HG03064 (cell line): ENCODE results near the gene DUS1L.
"Not testable (repeated sequence)": the region's sequence is repeated elsewhere in the genome, so short reads cannot be mapped to it uniquely, and the experiment has no call there.

Experiments used
- ATAC-seq: cut with Tn5 transposase; IDR thresholded peaks from one replicate; pipeline ENCODE4 v1.9.1; 2021; ENCODE audit warnings: low read depth; ENCODE audit not compliant: unreplicated experiment

The DUS1L gene

DNA sequence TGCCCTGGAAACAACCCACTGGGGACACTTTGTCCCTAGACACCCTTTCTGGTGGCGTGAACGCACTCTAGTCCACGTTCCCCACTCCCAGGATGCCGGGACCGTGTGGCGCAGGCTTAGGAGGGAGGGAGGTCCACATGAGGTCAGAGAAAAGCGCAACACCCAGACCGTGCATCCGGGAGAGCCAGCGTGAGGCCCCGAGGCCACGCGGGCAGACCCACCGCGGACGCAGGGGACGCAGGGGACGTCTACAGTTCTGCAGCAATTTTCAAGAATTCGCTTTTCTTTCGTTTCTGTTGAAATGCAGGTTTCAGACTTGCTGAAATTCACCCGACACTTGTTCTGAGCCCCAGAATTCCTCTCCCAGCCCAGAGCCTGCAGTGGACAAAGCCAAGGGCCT is 18.7 kb downstream of the DUS1L start:
- ATAC-seq = no peak

DNA sequence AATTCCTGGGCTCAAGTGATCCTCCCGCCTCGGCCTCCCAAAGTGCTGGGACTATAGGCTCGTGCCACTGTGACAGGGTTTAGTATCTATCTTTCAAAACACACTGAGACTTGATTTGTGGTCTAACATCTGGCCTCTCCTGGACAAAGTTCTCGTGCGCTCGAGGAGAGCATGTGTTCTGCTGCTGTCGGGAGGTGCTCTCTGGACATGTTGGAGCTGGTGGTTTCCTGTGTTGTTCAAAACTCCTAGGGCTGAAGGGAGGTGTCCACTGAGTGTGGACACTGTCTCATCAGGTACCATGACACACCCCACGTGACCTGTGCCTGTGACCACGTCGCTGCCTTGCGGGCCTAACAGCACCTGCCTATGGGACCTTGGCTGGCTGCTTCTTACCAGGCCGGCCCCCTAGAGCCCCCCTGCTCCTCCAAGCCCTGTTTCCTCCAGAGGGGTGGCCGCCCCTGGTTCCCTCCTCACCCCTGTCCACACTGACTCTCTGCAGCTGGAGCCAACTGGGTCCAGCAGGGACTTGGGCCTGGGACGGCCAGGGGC is 19.6 kb downstream of the DUS1L start:
- no peak for ATAC-seq

DNA sequence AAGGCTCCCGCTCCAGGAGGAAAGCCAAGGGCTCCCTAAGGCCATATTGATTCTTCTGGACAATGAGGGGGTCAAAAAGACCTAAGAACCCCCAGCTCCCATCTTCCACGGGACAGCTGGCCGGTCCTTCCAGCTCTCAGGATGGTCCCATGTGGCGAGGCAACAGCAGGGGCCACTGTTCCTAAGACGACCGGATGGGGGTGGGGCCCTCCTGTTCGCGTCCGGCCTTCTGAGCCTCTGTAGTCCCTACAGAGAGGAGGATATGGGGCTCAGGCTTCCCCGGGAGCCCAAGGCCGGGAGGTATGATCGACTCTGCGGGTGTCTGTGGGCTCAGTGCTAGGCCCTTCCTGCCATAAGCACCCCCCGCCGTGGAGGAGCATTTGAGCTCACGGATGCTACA is 22.1 kb downstream of the DUS1L start:
- ATAC-seq = no peak

DNA sequence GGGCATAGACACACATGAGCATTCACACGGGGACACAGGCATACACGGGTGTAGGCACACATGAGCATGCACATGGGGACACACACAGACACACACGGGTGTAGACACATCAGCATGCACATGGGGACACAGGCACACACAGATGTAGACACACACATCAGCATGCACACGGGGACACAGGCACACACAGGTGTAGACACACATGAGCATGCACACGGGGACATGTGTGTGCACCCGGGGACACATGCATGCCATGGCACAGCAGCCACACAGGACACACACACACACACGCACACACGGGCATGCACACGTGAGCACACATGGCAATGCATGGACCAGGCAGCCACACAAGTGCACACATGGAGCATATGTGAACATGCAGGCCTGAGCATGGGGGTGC is 23.0 kb downstream of the DUS1L start:
- ATAC-seq = no peak

DNA sequence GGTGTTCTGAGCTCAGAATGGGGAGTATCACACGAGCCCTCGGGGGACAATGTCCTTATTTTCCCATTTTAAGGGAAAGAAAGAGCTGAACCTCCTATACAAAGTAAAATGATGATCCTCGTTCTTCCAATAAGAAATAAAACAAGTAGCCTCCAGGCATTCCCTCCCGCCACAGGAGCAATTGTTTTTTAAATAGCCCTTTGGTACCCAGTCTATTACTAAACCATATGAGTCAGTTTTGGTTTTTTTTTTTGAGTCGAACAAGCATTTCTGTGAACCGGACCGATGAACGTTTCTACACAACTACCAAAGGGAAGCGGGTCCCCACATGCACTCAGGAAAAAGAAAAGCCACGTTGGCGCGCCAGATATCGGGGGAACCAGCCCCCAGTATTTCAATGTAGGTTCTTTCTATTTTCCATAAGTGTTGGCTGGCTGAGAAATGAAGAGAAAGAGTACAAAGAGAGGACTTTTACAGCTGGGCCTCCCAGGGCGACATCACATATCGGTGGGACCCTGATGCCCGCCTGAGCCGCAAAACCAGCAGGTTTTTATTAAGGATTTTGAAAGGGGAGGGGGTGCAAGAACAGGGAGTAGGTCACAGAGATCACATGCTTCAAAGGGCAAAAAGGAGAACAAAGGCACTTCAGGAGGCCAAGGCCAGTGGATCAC is 24.3 kb downstream of the DUS1L start:
- ATAC-seq = no peak

DNA sequence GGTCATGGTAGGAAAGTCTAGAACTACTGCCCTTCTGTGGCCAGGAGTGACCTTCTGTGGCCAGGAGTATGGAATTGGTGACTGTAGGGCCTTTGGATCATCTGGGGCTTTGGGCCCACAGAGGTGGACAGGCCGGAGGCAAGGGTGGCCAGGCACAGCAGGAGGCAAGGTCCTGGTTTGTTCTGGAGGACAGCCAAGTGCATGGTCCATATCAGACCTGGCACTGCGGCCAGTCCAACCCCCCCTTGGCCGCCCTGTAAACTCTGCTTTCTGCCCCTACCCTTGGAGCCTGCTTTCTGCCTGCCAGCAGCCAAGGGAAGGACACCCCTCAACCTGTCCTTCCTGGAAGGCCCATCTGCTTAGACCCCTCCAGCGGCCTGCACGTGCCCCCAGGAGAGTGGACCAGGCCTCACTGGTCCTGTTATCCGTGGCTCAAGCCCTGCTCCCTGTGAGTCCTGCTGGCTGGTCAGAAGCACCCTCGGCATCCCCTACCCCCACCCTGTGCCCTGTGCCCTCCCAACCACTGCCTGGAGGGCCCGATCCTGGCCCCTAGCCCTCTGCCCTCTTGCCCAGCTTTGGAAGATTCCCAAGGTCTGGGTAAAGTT is 25.8 kb downstream of the DUS1L start:
- no peak for ATAC-seq

DNA sequence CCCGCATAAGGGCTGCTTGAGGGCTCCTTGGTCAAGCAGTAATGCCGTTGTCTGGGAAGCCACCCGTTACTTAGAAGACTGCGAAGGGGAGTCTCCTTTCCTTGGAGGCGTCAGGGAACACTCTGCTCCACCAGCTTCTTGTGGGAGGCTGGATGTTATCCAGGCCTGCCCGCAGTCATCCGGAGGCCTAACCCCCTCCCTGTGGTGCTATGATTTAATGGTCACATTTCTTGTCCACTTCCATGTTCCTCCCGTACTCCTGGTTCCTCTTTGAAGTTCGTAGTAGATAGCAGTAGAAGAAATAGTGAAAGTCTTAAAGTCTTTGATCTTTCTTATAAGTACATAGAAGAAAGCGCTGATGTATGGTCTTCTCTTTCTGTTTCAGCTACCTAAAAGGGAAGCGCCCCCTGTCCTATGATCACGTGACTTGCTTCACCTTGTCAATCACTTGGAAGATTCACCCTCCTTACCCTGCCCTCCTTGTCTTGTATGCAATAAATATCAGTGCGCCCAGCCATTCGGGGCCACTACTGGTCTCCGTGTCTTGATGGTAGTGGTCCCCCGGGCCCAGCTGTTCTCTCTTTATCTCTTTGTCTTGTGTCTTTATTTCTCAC is 26.7 kb downstream of the DUS1L start:
- not testable (repeated sequence) for ATAC-seq

DNA sequence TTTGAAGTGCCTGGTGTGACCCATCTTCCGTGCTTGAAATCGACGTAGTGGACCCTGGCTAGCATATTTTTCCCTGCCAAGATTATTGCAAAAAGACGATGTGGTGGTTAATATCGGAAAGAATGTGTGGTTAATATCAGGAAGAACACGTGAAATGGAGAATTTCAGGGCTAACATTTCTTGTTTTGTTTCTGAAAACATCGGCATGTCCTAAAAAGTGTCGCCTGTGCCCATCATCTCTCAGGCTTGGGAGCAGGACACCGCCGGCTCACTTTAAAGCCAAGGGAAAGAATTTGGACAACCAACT is 27.8 kb downstream of the DUS1L start:
- ATAC-seq = no peak

DNA sequence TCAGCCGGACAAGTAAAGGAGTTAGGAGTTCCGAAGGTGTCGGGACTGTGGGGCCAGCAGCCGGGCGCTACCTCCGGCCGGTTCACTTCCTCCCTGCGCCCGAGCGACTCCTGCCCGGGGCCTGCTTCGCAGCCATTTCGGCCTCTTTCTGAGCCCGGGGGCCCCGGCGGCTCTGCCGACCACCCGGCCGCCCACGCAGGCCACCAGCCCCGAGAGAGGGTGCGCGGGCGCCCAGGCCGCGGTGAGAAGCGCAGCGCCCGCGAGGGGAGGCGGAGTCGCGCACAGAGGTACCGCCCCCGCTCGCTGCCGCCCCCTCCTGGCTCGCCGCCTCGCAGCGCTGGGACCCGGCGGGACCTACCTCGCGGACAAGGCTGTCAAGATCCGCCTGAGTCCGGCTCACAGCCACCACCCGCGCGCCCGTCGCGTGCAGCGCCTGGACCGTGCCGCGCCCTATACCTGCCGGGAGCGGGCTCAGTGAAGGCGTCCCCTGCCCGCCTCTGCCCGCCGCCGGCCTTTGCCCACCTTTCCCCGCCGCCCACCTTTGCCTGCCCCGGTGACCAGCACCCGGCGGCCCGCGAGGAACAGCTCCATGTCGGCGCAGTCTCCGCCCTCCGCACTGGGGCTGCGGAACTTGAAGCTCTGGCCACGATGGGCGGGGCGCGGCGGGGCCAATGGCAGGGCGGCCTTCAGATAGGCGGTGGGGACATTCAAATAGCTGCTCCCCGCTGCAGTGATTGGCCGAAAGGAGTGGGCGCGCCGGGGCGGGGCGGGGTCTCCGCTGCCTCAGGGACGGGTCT is 28.3 kb downstream of the DUS1L start, which contains the start of gene DCXR:
Gene DCXR (minus strand): TSS at position 606 of the 797 bp plus-strand sequence. CDS start 15 bp downstream, at position 591.
- ATAC-seq = peak; percentile 78

DNA sequence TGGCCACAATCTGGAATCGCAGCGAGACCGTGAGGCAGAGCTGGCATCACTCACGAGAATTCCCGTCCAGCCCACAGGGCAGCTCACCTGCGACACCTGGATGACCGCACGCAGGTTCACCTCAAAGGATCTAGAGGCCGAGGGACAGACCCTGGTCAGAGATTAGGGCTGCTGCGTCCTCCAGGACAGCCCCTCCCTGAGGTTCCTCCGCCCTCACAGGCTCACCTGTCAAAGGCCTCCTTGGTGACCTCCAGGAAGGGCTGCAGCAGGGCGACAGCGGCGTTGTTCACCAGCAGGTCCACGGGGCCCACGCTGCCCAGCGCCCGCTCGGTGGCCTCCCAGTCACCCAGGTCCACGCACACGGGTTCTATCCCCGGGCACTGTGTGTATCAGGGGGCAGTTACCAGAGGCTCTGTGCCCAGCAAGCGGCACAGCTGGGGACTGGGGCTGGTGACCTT is 28.9 kb downstream of the DUS1L start:
- no peak for ATAC-seq

DNA sequence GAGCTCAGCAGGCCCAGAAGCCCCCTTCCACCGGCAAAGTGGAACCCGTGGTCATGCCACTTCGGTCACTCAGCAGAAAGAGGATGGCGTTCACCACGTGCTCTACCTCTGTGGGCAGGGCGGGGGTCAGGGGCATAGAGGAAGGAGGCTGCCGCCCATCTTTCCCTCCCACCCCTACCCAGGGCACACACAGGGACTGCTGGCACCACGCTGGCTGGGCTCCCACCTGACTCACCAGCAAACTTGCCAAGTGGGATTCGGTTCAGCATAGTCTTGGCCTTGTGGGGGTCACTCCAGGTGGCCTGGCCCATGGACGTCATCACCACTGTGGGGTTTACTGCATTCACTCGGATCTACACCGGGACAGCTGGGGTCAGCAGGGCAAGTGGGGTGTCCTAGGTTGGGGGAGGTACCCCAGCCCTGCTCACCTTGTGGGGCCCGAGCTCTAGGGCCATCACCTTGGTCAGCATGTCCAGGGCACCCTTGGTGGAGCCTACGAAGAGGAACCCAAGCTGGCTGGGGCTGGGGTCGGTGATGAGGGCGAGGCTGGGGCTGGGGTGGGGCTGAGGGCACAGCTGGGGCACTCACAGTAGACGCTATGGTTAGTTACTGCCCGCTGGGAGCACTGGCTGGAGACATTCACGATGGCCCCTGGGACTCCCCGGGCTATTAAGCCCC is 29.5 kb downstream of the DUS1L start:
- no peak for ATAC-seq

DNA sequence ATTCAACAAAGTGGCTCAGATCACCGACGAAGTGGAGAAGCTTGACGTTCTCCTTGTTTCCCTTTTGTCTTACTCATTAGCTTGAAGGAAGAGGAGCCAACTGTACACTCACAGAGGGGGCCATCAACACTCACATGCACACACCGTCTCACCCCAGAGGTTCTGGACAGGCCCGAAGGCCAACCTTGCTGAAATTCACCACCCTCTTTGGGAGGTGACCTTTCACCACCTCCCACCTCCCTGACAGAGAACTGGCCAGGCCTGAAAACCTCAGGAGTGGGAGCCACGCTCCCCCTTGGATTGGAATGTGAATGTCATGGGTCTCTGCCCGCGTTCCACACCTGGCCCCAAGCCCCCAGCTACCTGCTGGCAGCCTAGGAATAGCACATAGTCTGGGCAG is 30.1 kb downstream of the DUS1L start:
- no peak for ATAC-seq

DNA sequence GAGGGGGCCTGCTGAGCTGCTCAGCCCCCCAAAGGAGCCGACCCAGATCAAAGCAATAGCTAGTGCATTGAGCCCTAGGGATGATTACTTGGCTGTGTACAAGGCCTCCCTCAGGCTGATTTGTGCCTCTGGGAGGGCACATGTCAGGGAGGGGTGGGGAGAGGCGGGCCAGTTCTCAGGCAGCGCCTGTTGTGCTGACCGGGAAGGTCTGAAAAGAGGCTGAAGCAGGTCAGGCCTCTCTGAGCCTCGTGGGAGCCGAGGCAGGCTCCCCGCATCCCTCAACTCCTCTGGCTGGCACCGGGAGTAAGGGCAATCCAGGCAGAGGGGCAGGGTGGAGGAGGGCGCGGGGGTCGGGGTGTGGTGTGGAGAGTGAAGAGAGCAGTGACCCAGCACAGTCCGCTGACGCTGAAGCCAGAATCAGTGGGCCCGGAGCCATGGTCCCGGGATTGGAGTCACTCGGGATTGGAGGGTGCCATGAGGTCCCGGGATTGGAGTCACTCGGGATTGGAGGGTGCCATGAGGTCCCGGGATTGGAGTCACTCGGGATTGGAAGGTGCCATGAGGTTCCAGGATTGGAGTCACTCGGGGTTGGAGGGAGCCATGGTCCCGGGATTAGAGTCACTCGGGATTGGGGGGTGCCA is 31.1 kb downstream of the DUS1L start:
- no peak for ATAC-seq

DNA sequence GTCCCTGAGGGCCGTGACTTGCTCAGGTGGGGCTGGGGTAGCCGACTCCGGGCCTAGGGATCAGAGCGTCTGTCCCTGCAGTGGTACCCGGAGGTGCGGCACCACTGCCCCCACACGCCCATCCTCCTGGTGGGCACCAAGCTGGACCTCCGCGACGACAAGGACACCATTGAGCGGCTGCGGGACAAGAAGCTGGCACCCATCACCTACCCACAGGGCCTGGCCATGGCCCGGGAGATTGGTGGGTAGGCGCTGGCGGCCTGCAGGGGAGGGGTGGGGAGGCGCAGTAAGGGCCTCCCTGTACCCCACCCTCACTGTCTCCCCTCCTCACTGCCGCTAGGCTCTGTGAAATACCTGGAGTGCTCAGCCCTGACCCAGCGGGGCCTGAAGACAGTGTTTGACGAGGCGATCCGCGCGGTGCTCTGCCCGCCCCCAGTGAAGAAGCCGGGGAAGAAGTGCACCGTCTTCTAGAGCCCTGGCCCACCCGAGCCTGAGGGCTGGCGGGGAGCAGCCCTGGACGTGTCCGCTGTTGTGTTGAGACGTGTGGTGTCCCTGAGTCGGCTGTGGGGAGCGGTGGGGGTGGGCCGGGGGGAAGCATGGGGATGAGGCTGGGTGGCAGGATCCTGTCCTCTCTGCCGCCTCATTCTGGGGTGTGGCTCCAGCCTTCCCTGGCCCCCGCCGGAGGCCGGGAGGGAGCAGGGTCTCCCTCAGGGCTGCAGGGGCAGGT is 32.1 kb downstream of the DUS1L start:
- no peak for ATAC-seq

DNA sequence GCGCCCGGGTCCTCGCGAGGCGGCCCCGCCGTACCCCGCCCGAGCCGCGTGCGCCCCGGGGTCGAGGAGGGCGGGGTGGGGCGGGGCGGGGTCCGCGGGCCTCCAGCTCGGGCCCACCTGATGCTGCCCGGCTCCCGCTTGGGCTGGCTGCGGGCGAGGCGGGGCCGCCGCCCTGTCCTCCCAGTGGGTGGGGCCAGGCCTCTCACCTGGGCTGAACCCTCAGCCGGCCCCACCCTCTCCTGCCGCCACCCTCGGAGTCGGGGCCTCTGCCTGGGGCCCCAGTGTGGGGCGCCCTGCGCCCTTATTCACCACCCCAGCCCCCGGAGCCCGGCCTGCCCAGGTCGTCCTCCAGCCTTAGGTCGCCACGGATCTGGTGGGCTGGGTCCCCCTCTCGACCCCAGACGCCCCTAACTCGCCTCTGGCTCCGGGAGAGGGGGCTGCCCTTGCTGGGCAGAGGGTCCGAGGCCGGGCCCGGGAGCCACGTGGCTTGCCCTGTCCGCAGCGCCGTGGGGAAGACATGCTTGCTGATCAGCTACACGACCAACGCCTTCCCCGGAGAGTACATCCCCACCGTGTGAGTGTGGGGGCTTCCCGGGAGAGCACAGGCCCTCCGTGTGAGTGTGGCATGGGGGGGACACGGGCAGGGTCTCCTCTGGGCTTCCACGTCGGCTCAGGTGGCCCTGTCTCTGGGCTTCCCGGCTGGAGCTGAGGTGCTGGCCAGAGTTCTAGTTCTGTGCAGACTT is 33.5 kb downstream of the DUS1L start:
- ATAC-seq = no peak

DNA sequence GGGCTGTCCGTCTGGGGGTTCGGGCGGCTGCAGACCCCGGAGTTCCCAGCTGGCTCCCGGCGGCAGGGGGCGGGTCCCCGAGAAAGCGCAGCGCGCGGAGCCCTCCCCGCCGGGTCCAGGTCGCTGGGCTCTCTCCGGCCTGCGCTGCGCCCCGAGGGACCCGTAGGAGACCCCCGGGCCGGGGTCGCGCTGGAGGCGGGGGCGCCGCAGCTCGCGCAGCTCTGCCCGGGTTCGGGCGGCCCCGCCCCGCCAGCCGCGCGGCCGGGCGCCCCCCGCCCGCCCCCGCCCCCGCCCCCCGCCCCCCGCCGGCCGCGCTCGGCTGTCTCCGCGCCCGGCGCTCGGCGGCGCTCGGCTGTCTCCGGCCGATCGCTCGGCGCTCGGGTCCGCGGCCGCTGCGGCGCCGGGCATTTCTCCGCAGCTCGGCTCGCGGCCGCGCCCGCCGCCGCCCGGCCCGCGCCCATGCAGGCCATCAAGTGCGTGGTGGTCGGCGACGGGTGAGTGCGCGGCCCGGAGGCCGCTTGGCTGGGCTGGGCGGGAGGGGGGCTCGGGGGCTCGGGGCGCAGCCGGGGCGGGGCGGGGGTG is 34.2 kb downstream of the DUS1L start, which contains the start of gene RAC3:
Gene RAC3 (plus strand): TSS at position 376 of the 582 bp plus-strand sequence. CDS start 84 bp downstream, at position 460.
- no peak for ATAC-seq

DNA sequence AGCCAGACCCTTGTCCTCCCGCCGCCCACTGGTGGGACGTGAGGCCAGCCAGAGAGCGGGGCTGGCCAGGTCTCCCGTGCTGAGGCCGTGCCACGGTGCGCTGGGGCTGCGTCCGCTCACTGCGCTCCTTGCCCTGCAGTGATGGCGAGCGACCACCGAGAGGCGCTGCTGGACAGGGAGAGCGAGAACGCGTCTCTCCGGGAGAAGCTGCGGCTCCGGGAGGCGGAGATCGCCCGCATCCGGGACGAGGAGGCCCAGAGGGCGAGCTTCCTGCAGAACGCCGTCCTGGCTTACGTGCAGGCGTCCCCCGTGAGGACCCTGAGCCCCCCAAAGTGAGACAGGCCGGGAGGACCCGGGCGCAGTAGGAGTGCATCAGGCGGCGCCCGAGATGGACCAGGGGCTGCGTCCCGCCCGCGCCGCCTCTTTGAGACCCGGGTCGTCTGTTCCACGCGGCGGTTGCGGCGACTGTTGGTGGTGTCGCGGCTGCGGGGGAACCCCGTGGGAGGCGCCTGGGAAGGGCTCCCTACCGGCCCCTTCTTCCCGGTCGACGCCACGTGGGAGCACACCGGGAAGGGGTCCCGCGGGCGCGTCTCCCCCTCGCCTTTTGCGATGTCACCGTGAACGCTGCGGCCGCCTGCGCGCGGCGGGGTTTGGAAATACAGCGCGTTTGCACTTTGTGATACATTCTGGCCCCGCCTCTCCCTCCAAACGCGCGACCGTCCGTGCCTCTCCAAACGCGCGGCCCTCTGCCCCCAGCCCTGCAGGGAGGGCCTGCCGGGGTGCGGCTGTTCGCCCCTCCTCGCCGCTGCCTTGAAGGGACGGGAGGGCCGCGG is 34.9 kb downstream of the DUS1L start:
- no peak for ATAC-seq
